SK-N-SH treated with all-trans-retinoic acid at 6 μM for 48 hours (cell line): ENCODE data around the gene GPR152.
"Not testable (repeated sequence)": the region's sequence is repeated elsewhere in the genome, so short reads cannot be mapped to it uniquely, and the experiment has no call there.

Experiments
- ATAC-seq: fragments of 200-7000 bp; cut with Tn5 transposase; 3 replicates; pipeline ENCODE4 v1.9.1; 2020; ENCODE audit warnings: mild to moderate bottlenecking, moderate library complexity
- BACH2 ChIP-seq: fragments of 250-450 bp; sonication (Bioruptor Pico); IDR thresholded peaks from 2 replicates; pipeline ENCODE4 v1.9.0; 2021; ENCODE audit warnings: mild to moderate bottlenecking, borderline replicate concordance
- CSDC2 ChIP-seq: fragments of 250-450 bp; sonication (Bioruptor Pico); IDR thresholded peaks from 2 replicates; pipeline ENCODE4 v1.5.0; 2020; ENCODE audit warnings: mild to moderate bottlenecking, moderate library complexity
- ESRRG ChIP-seq: fragments of 250-450 bp; sonication (Bioruptor Pico); IDR thresholded peaks from 2 replicates; pipeline ENCODE4 v1.6.1; 2021; ENCODE audit warnings: mild to moderate bottlenecking
- GLIS3 ChIP-seq: fragments of 250-450 bp; sonication (Bioruptor Pico); IDR thresholded peaks from 2 replicates; pipeline ENCODE4 v1.5.0; 2020; ENCODE audit warnings: mild to moderate bottlenecking, moderate library complexity
- RARB ChIP-seq: fragments of 250-450 bp; sonication (Bioruptor Pico); IDR thresholded peaks from 2 replicates; pipeline ENCODE4 v1.8.0; 2021; ENCODE audit warnings: mild to moderate bottlenecking, moderate library complexity
- SNAI2 ChIP-seq: fragments of 250-450 bp; sonication (Bioruptor Pico); IDR thresholded peaks from 2 replicates; pipeline ENCODE4 v1.5.0; 2020; ENCODE audit warnings: mild to moderate bottlenecking, moderate library complexity
- ZC3H10 ChIP-seq: fragments of 250-450 bp; sonication (Bioruptor Pico); IDR thresholded peaks from 2 replicates; pipeline ENCODE4 v1.5.1; 2021; ENCODE audit warnings: mild to moderate bottlenecking, moderate library complexity
- ZNF70 ChIP-seq: fragments of 450-650 bp; formaldehyde crosslinking; IDR thresholded peaks from 2 replicates; pipeline ENCODE4 v1.5.0; 2020; ENCODE audit warnings: mild to moderate bottlenecking, moderate library complexity
- TF ChIP-seq, protein P1 (sequence below): fragments of 250-450 bp; sonication (Bioruptor Pico); IDR thresholded peaks from 2 replicates; pipeline ENCODE4 v1.8.0; 2020; ENCODE audit warnings: mild to moderate bottlenecking, moderate library complexity, borderline replicate concordance
- TF ChIP-seq, protein P2 (sequence below): fragments of 250-450 bp; sonication (Bioruptor Pico); IDR thresholded peaks from 2 replicates; pipeline ENCODE4 v1.5.1; 2021; ENCODE audit warnings: mild to moderate bottlenecking, moderate library complexity
- TF ChIP-seq, protein P3 (sequence below): fragments of 250-450 bp; sonication (Bioruptor Pico); IDR thresholded peaks from 2 replicates; pipeline ENCODE4 v1.5.0; 2020; ENCODE audit warnings: mild to moderate bottlenecking, moderate library complexity
- TF ChIP-seq, protein P4 (sequence below): fragments of 250-450 bp; sonication (Bioruptor Pico); IDR thresholded peaks from 2 replicates; pipeline ENCODE4 v1.8.0; 2021; ENCODE audit warnings: low read depth, mild to moderate bottlenecking, moderate library complexity, borderline replicate concordance

GPR152 gene

DNA sequence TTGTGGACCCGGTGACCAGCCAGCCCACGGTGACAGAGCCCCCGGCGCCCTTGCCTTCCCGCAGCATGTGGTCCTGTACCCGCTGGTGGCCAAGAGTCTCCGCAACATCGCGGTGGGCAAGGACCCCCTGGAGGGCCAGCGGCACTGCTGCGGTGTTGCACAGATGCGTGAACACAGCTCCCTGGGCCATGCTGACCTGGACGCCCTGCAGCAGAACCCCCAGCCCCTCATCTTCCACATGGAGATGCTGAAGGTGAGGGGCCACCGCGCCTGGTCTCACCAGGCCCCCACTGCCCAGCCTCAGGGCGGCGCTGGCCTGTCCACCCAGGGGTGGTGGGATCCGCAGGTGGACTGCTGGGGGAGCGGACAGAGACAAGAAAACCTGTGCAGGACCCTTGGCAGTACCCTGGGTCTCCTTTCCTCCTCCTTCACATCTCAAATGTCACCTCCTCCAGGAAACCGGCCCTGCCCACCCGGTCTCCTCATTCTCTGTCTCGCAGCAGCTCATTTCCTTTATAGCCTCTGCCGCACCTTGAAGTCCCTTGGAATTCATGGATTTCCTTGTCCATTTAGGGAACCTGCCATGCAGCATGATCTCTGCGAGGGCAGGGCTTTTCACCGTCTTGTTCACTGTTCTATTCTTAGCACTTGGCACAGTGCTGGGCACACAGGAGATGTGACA, 36.8 kb upstream of the GPR152 start (continued):
- TF ChIP-seq, protein P1, sequence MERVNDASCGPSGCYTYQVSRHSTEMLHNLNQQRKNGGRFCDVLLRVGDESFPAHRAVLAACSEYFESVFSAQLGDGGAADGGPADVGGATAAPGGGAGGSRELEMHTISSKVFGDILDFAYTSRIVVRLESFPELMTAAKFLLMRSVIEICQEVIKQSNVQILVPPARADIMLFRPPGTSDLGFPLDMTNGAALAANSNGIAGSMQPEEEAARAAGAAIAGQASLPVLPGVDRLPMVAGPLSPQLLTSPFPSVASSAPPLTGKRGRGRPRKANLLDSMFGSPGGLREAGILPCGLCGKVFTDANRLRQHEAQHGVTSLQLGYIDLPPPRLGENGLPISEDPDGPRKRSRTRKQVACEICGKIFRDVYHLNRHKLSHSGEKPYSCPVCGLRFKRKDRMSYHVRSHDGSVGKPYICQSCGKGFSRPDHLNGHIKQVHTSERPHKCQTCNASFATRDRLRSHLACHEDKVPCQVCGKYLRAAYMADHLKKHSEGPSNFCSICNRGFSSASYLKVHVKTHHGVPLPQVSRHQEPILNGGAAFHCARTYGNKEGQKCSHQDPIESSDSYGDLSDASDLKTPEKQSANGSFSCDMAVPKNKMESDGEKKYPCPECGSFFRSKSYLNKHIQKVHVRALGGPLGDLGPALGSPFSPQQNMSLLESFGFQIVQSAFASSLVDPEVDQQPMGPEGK (CRISPR knock-in tag): no peak
- no peak for TF ChIP-seq RARB (CRISPR knock-in tag)
- TF ChIP-seq, all 23 proteins: peak for 0

DNA sequence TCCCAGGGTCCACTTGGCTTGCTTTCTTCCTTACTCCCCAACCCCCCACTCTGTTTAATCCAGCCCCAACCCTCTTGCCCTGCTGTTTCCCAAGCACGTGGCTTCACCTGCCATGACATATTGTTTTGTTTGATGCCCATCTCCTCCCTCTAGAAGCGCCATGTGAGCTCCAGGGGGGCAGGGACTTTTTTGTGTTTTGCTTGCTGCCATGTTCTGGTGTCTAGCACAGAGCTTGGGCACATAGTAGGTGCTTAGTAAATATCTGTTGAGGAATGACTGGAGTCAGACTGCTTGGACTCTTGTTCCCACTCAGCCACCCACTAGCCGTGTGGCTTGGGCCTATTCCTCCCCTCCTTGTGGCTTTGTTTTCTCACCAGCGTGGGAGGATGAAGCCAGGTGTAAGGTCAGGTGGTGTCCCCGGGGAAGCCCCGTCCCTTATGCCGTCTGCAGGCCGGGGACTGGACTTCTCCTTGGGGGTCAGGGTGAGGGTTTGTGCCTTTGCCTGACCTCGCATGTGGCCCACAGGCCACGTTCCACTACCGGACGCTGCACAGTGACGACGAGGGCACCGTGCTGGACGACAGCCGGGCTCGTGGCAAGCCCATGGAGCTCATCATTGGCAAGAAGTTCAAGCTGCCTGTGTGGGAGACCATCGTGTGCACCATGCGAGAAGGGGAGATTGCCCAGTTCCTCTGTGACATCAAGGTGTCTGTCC, 34.1 kb upstream of the GPR152 start:
- no peak for ATAC-seq
- TF ChIP-seq ZC3H10 (CRISPR knock-in tag) (no peak), ESRRG (no peak), SNAI2 (no peak), CSDC2 (CRISPR knock-in tag) (no peak)
- TF ChIP-seq, protein P2, sequence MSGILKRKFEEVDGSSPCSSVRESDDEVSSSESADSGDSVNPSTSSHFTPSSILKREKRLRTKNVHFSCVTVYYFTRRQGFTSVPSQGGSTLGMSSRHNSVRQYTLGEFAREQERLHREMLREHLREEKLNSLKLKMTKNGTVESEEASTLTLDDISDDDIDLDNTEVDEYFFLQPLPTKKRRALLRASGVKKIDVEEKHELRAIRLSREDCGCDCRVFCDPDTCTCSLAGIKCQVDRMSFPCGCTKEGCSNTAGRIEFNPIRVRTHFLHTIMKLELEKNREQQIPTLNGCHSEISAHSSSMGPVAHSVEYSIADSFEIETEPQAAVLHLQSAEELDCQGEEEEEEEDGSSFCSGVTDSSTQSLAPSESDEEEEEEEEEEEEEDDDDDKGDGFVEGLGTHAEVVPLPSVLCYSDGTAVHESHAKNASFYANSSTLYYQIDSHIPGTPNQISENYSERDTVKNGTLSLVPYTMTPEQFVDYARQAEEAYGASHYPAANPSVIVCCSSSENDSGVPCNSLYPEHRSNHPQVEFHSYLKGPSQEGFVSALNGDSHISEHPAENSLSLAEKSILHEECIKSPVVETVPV (CRISPR knock-in tag): no peak

DNA sequence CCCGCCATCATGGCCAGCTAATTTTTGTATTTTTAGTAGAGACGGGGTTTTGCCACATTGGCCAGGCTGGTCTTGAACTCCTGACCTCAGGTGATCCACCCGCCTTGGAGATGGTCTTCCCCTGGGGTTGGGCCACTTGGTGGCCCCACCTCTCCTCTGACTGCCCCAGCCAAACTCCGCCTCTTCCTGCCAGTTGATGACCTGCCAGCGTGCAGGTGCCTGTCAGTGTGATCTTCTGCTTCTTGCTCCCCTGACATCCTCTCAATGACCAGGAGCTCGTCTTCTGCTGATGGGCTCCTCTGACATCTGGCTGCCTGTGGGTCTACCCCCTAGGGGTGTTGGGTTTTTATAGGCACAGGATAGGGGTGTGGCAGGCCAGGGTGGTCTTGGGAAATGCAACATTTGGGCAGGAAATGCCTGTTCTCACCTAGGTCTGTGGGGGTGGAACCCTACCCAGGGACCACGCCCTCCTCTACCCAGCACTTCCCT, 33.4 kb upstream of the GPR152 start:
- not testable (repeated sequence) for ATAC-seq

DNA sequence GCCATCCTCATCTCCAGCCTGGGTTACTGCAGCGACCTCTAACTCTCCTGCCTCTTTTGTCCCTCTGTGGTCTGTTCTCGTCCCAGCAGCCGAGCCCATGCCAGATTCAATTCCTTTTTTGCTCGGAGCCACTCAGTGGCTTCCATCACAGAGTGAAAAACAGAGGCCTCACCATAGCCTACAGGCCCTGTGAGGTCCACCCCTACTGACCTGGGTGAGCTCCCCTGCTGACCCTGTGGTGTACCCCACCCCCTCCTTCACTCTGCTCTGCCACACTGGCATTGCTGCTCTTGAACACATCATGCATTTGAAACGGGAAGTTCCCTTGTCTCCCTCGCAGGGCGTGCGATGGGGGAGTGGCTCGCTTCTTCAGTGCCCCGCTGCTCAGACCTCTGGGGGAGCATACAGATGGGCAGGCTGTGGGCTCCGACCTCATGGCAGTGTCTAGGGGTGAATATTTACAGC, 32.4 kb upstream of the GPR152 start:
- no peak for ATAC-seq
- TF ChIP-seq ESRRG (no peak), ZNF70 (CRISPR knock-in tag) (no peak)
- TF ChIP-seq, protein P3, sequence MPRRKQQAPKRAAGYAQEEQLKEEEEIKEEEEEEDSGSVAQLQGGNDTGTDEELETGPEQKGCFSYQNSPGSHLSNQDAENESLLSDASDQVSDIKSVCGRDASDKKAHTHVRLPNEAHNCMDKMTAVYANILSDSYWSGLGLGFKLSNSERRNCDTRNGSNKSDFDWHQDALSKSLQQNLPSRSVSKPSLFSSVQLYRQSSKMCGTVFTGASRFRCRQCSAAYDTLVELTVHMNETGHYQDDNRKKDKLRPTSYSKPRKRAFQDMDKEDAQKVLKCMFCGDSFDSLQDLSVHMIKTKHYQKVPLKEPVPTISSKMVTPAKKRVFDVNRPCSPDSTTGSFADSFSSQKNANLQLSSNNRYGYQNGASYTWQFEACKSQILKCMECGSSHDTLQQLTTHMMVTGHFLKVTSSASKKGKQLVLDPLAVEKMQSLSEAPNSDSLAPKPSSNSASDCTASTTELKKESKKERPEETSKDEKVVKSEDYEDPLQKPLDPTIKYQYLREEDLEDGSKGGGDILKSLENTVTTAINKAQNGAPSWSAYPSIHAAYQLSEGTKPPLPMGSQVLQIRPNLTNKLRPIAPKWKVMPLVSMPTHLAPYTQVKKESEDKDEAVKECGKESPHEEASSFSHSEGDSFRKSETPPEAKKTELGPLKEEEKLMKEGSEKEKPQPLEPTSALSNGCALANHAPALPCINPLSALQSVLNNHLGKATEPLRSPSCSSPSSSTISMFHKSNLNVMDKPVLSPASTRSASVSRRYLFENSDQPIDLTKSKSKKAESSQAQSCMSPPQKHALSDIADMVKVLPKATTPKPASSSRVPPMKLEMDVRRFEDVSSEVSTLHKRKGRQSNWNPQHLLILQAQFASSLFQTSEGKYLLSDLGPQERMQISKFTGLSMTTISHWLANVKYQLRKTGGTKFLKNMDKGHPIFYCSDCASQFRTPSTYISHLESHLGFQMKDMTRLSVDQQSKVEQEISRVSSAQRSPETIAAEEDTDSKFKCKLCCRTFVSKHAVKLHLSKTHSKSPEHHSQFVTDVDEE: no peak
- TF ChIP-seq, protein P2 (CRISPR knock-in tag): no peak

DNA sequence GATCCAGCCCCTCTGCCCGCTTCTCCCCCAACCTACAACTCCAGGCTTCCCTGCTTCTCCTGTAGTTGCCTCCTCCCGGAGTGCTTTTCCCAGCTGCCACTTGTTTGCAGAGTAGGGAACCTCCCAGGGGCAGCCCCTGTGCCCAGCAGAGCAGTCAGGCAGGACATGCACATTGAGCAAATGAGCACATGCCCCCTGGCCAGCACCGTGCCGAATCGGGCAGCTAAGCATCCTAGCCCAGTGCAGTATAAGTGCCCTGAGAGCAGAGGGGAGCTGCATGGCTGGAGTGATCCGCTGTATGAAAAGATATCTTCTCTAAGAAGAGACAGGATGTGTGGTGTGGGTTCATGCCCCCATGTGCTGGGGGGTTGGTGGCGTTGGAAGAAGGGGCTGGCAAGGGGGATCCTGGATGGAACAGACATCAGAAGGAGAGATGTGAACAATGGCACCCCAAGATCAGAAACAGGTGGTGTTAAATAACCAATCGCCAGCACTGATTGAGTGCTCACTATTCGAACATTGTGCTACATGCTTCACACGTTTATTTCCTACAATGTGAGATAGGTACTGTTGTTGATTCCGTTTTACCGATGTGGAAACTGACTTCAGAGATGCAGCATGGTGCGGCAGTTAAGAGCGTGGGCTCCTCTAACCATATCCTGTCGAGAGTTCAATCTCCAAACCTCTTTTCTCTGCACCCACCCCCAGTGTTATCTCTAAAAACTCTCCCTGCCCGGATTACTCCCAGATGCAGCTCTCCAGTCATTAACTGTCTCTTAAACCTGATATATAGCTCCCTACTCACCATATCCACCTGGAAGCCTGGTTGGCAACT, 31.5 kb upstream of the GPR152 start:
- no peak for ATAC-seq
- TF ChIP-seq RARB (CRISPR knock-in tag): no peak
- TF ChIP-seq ZC3H10 (CRISPR knock-in tag): no peak
- TF ChIP-seq, protein P2 (CRISPR knock-in tag): no peak
- TF ChIP-seq BACH2 (CRISPR knock-in tag): no peak
- TF ChIP-seq, protein P4, sequence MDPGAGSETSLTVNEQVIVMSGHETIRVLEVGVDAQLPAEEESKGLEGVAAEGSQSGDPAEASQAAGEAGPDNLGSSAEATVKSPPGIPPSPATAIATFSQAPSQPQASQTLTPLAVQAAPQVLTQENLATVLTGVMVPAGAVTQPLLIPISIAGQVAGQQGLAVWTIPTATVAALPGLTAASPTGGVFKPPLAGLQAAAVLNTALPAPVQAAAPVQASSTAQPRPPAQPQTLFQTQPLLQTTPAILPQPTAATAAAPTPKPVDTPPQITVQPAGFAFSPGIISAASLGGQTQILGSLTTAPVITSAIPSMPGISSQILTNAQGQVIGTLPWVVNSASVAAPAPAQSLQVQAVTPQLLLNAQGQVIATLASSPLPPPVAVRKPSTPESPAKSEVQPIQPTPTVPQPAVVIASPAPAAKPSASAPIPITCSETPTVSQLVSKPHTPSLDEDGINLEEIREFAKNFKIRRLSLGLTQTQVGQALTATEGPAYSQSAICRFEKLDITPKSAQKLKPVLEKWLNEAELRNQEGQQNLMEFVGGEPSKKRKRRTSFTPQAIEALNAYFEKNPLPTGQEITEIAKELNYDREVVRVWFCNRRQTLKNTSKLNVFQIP (CRISPR knock-in tag): no peak
- no peak for TF ChIP-seq GLIS3 (CRISPR knock-in tag)
- TF ChIP-seq, protein P1 (CRISPR knock-in tag): no peak
